ENCODE measurements around the gene NIPBL.
"Not testable (repeated sequence)": the region's sequence is repeated elsewhere in the genome, so short reads cannot be mapped to it uniquely, and the experiment has no call there.

GRCh38 chr5:36917358-36917757, 40.8 kb downstream of the NIPBL start:
- TF ChIP-seq CTCF, POLR2A, POLR2AphosphoS5 (IDR thresholded peaks at IDR 0.05): not testable (repeated sequence)

Data from transverse colon (tissue), 4 donors.